Retinal pigment epithelial cell (primary cell): Measurements from ENCODE around the gene TDRD6.
A peak's percentile ranks its signal among the peaks of the same experiment; 100 is the strongest.

Source experiments
- DNase-seq: peaks from one replicate; pipeline ENCODE4 v3.0.0-alpha.2; 2010; ENCODE audit warnings: low read depth
- H3K4me3 ChIP-seq: 2 replicates; pipeline ENCODE4 v1.5.1; 2011; ENCODE audit warnings: mild to moderate bottlenecking, low read length, control low read depth, moderate library complexity
- CTCF ChIP-seq: conservative IDR thresholded peaks from 2 replicates; pipeline ENCODE4 v1.5.1; 2011; ENCODE audit warnings: low read depth, low read length, control low read depth, inconsistent platforms

TDRD6 gene

GRCh38 chr6:46655803-46656202 lies 31.9 kb upstream of the TDRD6 start:
- TF ChIP-seq CTCF = peak; percentile 43
- H3K4me3 ChIP-seq = no peak overlapping the region
- DNase-seq = no peak

GRCh38 chr6:46657642-46658041 lies 30.0 kb upstream of the TDRD6 start:
- no peak overlapping the region for H3K4me3 ChIP-seq
- DNase-seq = no peak
- TF ChIP-seq CTCF = no peak

GRCh38 chr6:46661483-46661882 lies 26.2 kb upstream of the TDRD6 start:
- DNase-seq = no peak
- no peak for TF ChIP-seq CTCF
- H3K4me3 ChIP-seq = no peak overlapping the region

- no peak for TF ChIP-seq CTCF
- H3K4me3 ChIP-seq = no peak overlapping the region
- no peak for DNase-seq
Observed at GRCh38 chr6:46667377-46667776, 20.3 kb upstream of the TDRD6 start.

GRCh38 chr6:46674410-46674809 lies 13.3 kb upstream of the TDRD6 start:
- no peak overlapping the region for H3K4me3 ChIP-seq
- no peak for TF ChIP-seq CTCF

GRCh38 chr6:46676604-46677313 lies 10.9 kb upstream of the TDRD6 start:
- no peak for DNase-seq
- TF ChIP-seq CTCF = no peak
- no peak overlapping the region for H3K4me3 ChIP-seq

More at GRCh38 chr6:46674410-46674809, 13.3 kb upstream of the TDRD6 start:
- DNase-seq = no peak

GRCh38 chr6:46677314-46677654 lies 10.4 kb upstream of the TDRD6 start:
- TF ChIP-seq CTCF = peak; percentile 51
- DNase-seq = no peak

More at GRCh38 chr6:46677314-46677654, 10.4 kb upstream of the TDRD6 start:
- no peak overlapping the region for H3K4me3 ChIP-seq
